Neural progenitor cell (in vitro differentiated cells): Measurements from ENCODE around the gene IGSF22. TPM values are rescaled to one million over a fixed set of nuclear protein-coding genes. Genes with fewer than 3 reads are reported as not detected.

Source experiments
- DNase-seq: peaks from one replicate; pipeline ENCODE4 v3.0.0-alpha.2; 2016; ENCODE audit warnings: low spot score
- H2AFZ ChIP-seq: fragments of 200-600 bp; sonication (generic); replicated peaks from 2 replicates; pipeline ENCODE4 v1.6.1; 2016; ENCODE audit warnings: antibody characterized with exemption
- H3F3A ChIP-seq: fragments of 200-600 bp; sonication (generic); 2 replicates; pipeline ENCODE4 v1.6.1; 2016; ENCODE audit warnings: antibody characterized with exemption, low read depth
- H3K27ac ChIP-seq: fragments of 200-600 bp; sonication (generic); 2 replicates; pipeline ENCODE4 v1.5.1; 2016; ENCODE audit warnings: mild to moderate bottlenecking
- H3K27me3 ChIP-seq: fragments of 200-600 bp; sonication (generic); 2 replicates; pipeline ENCODE4 v1.6.1; 2016; ENCODE audit warnings: mild to moderate bottlenecking, moderate library complexity
- H3K36me3 ChIP-seq: fragments of 200-600 bp; sonication (generic); 2 replicates; pipeline ENCODE4 v1.5.1; 2016
- H3K4me1 ChIP-seq: fragments of 200-600 bp; sonication (generic); 2 replicates; pipeline ENCODE4 v1.6.1; 2016; ENCODE audit warnings: mixed run types
- H3K4me2 ChIP-seq: fragments of 200-600 bp; sonication (generic); 2 replicates; pipeline ENCODE4 v1.6.1; 2016
- H3K4me3 ChIP-seq: fragments of 200-600 bp; sonication (generic); 2 replicates; pipeline ENCODE4 v1.5.1; 2016
- H3K79me2 ChIP-seq: fragments of 200-600 bp; sonication (generic); 2 replicates; pipeline ENCODE4 v1.6.1; 2016; ENCODE audit warnings: low read depth
- H3K9ac ChIP-seq: fragments of 200-600 bp; sonication (generic); 2 replicates; pipeline ENCODE4 v1.6.1; 2016
- H3K9me3 ChIP-seq: fragments of 200-600 bp; sonication (generic); 2 replicates; pipeline ENCODE4 v1.5.1; 2016; ENCODE audit warnings: low read depth
- H4K20me1 ChIP-seq: fragments of 200-600 bp; sonication (generic); 2 replicates; pipeline ENCODE4 v1.6.1; 2016; ENCODE audit warnings: low read depth
- H3K27ac Mint-ChIP-seq: 3 replicates; pipeline ENCODE4 v1.8.0; 2021; ENCODE audit warnings: mixed read lengths
- H3K27me3 Mint-ChIP-seq: 2 replicates; pipeline ENCODE4 v1.8.0; 2022; ENCODE audit warnings: low read depth, mild to moderate bottlenecking, inconsistent platforms, moderate library complexity, mixed read lengths; ENCODE audit not compliant: insufficient read depth
- H3K36me3 Mint-ChIP-seq: 3 replicates; pipeline ENCODE4 v1.8.0; 2021; ENCODE audit warnings: mixed read lengths
- H3K4me1 Mint-ChIP-seq: 3 replicates; pipeline ENCODE4 v1.8.0; 2021; ENCODE audit warnings: mixed read lengths
- H3K4me3 Mint-ChIP-seq: 3 replicates; pipeline ENCODE4 v1.8.0; 2021; ENCODE audit warnings: mild to moderate bottlenecking, moderate library complexity, mixed read lengths
- H3K9me3 Mint-ChIP-seq: 3 replicates; pipeline ENCODE4 v1.8.0; 2020; ENCODE audit warnings: mixed read lengths
- EZH2 ChIP-seq: fragments of 200-600 bp; sonication (generic); IDR thresholded peaks from 2 replicates; pipeline ENCODE4 v1.6.1; 2017; ENCODE audit warnings: antibody characterized with exemption, mild to moderate bottlenecking, moderate library complexity
- EZH2phosphoT487 ChIP-seq: fragments of 200-600 bp; sonication (generic); IDR thresholded peaks from 2 replicates; pipeline ENCODE4 v1.6.1; 2017; ENCODE audit warnings: antibody characterized with exemption
- total RNA-seq: library from RNA; depleted of rRNA; stranded (reverse); fragments of >200 nt; gene quantifications from 2 replicates; pipeline ENCODE4 v1.2.3, GENCODE V29; 2015; ENCODE audit warnings: low replicate concordance
- TF ChIP-seq, protein P1 (sequence below): fragments of 200-600 bp; sonication (generic); IDR thresholded peaks from 2 replicates; pipeline ENCODE4 v1.5.1; 2017; ENCODE audit warnings: antibody characterized with exemption, mild to moderate bottlenecking

IGSF22 gene
- total RNA-seq, 1 donor from 2014 or later = 0.41 TPM

DNA sequence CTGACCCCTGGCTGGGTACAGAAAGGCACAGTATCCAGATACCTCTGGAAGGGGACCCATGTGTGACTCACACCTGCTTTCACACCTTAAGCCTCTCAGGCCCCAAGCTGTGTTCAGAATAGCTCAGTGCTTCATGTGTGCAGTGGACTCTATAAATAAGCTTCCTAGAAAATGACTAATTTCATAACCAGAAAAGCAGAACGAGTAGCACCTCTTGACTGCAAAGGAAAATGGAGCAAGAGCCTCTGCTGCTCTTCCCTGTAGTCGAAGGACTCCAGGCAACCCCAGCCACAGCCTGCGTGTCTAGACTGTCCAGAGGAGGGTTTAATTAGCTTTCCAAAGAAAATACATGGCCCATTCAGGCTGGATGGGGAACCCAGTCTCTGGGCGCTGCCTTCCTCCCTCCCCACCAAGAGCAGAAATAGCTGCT, 42.5 kb upstream of the IGSF22 start:
- no peaks in the 10 kb centered on the region for H4K20me1 ChIP-seq
- TF ChIP-seq EZH2 (no peak), EZH2phosphoT487 (no peak)
- TF ChIP-seq, protein P1, sequence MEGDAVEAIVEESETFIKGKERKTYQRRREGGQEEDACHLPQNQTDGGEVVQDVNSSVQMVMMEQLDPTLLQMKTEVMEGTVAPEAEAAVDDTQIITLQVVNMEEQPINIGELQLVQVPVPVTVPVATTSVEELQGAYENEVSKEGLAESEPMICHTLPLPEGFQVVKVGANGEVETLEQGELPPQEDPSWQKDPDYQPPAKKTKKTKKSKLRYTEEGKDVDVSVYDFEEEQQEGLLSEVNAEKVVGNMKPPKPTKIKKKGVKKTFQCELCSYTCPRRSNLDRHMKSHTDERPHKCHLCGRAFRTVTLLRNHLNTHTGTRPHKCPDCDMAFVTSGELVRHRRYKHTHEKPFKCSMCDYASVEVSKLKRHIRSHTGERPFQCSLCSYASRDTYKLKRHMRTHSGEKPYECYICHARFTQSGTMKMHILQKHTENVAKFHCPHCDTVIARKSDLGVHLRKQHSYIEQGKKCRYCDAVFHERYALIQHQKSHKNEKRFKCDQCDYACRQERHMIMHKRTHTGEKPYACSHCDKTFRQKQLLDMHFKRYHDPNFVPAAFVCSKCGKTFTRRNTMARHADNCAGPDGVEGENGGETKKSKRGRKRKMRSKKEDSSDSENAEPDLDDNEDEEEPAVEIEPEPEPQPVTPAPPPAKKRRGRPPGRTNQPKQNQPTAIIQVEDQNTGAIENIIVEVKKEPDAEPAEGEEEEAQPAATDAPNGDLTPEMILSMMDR = no peak

GRCh38 chr11:18766015-18766414, 40.0 kb upstream of the IGSF22 start:
- Mint-ChIP-seq H3K27me3 (peaks cover 13% of the 10 kb centered on the region), H3K27ac (no peak overlapping the region), H3K4me3 (no peak overlapping the region), H3K36me3 (no peaks in the 10 kb centered on the region), H3K4me1 (no peaks in the 10 kb centered on the region), H3K9me3 (no peaks in the 10 kb centered on the region)
- H3K9ac ChIP-seq = no peak overlapping the region
- TF ChIP-seq, protein P1 = no peak
- TF ChIP-seq EZH2phosphoT487 (no peak), EZH2 (no peak)
- H3K36me3 ChIP-seq = no peaks in the 10 kb centered on the region
- no peaks in the 10 kb centered on the region for H4K20me1 ChIP-seq
- no peak overlapping the region for H2AFZ ChIP-seq
- no peaks in the 10 kb centered on the region for H3K79me2 ChIP-seq
- H3K4me2 ChIP-seq = no peak overlapping the region
- no peak overlapping the region for H3K4me3 ChIP-seq
- no peak overlapping the region for H3K27ac ChIP-seq
- H3K4me1 ChIP-seq = no peaks in the 10 kb centered on the region
- no peaks in the 10 kb centered on the region for H3K9me3 ChIP-seq
- H3K27me3 ChIP-seq = no peaks in the 10 kb centered on the region
- DNase-seq = no peak
- H3F3A ChIP-seq = no peaks in the 10 kb centered on the region

More for the DNA sequence above, 42.5 kb upstream of the IGSF22 start:
- Histone ChIP-seq H3K4me3 (no peak overlapping the region), H3K9me3 (no peaks in the 10 kb centered on the region), H3K4me1 (no peaks in the 10 kb centered on the region), H3K9ac (no peak overlapping the region), H3K79me2 (no peaks in the 10 kb centered on the region), H3K4me2 (no peak overlapping the region), H3K27me3 (no peaks in the 10 kb centered on the region), H3K27ac (no peak overlapping the region), H2AFZ (no peak overlapping the region), H3K36me3 (no peaks in the 10 kb centered on the region), H3F3A (no peaks in the 10 kb centered on the region)
- Mint-ChIP-seq H3K36me3 (no peaks in the 10 kb centered on the region), H3K27ac (no peak overlapping the region), H3K4me3 (no peak overlapping the region), H3K27me3 (peaks cover 15% of the 10 kb centered on the region), H3K9me3 (no peaks in the 10 kb centered on the region), H3K4me1 (no peaks in the 10 kb centered on the region)
- no peak for DNase-seq

GRCh38 chr11:18765554-18765953, 39.6 kb upstream of the IGSF22 start:
- Mint-ChIP-seq H3K36me3 (no peaks in the 10 kb centered on the region), H3K4me1 (no peaks in the 10 kb centered on the region), H3K4me3 (no peak overlapping the region), H3K9me3 (no peaks in the 10 kb centered on the region), H3K27ac (no peak overlapping the region), H3K27me3 (peaks cover 13% of the 10 kb centered on the region)
- Histone ChIP-seq H3K36me3 (no peaks in the 10 kb centered on the region), H3K4me1 (no peaks in the 10 kb centered on the region), H4K20me1 (no peaks in the 10 kb centered on the region), H3K9ac (no peak overlapping the region), H3K79me2 (no peaks in the 10 kb centered on the region), H3K4me3 (no peak overlapping the region), H3K9me3 (no peaks in the 10 kb centered on the region), H3F3A (no peaks in the 10 kb centered on the region), H3K27ac (no peak overlapping the region), H2AFZ (no peak overlapping the region), H3K27me3 (no peaks in the 10 kb centered on the region), H3K4me2 (no peak overlapping the region)
- no peak for TF ChIP-seq EZH2
- TF ChIP-seq EZH2phosphoT487 = no peak
- TF ChIP-seq, protein P1 = no peak
- no peak for DNase-seq
